Gastroesophageal sphincter (tissue), 3 donors: ENCODE data around the gene IKZF5.

Experiments
- CTCF ChIP-seq, 4 experiments: fragments of 200-600 bp in 2 of 4; fragments of 450-650 bp in 2 of 4; sonication (generic) in 1 of 4; IDR thresholded peaks; one replicate each; pipeline ENCODE4 v1.5.1; 2017 to 2019; ENCODE audit warnings: antibody characterized with exemption in 4 of 4, mild to moderate bottlenecking in 2 of 4, moderate library complexity in 2 of 4
- EP300 ChIP-seq: sonication (generic); formaldehyde crosslinking; IDR thresholded peaks from one replicate; pipeline ENCODE4 v1.6.1; 2017; ENCODE audit warnings: antibody characterized with exemption, mild to moderate bottlenecking
- POLR2A ChIP-seq, 2 donors: fragments of 450-650 bp; IDR thresholded peaks; one replicate each; pipeline ENCODE4 v1.6.1; 2017; ENCODE audit warnings: antibody characterized with exemption in 2 of 2, mild to moderate bottlenecking in 2 of 2, moderate library complexity in 1 of 2
- POLR2AphosphoS5 ChIP-seq: sonication (generic); formaldehyde crosslinking; IDR thresholded peaks from one replicate; pipeline ENCODE4 v1.6.1; 2017; ENCODE audit warnings: antibody characterized with exemption

DNA sequence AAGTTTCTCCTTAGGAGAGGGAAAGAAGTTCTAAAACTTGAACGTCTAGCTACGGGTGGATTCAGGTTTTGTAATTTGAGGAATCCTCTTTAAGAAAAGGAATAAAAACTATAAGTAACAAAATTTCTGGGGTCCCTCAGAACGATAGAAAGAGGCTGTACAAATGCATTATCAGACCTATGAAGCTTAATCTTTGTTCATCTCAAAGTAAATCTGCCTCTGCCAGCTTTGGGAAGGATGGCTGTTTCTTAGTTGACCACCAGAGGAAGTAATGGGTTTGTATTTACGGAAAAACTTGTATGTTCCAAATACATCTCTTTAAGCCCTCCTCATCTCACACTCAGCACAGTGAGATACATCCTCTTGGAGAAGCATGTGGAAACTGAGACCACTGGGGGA, 27.5 kb downstream of the IKZF5 start:
- TF ChIP-seq CTCF (IDR thresholded peaks at IDR 0.05) (peak; percentile 20 to 46 (median 30)), POLR2A (IDR thresholded peaks at IDR 0.05) (no peak), POLR2AphosphoS5 (no peak), EP300 (no peak)
